Measurements from ENCODE around the gene PDE6G. TPM values are rescaled to one million over a fixed set of nuclear protein-coding genes. Genes with fewer than 3 reads are reported as not detected.

PDE6G gene
- total RNA-seq, 1 donor from 2014 or later = 26.3 TPM

DNA sequence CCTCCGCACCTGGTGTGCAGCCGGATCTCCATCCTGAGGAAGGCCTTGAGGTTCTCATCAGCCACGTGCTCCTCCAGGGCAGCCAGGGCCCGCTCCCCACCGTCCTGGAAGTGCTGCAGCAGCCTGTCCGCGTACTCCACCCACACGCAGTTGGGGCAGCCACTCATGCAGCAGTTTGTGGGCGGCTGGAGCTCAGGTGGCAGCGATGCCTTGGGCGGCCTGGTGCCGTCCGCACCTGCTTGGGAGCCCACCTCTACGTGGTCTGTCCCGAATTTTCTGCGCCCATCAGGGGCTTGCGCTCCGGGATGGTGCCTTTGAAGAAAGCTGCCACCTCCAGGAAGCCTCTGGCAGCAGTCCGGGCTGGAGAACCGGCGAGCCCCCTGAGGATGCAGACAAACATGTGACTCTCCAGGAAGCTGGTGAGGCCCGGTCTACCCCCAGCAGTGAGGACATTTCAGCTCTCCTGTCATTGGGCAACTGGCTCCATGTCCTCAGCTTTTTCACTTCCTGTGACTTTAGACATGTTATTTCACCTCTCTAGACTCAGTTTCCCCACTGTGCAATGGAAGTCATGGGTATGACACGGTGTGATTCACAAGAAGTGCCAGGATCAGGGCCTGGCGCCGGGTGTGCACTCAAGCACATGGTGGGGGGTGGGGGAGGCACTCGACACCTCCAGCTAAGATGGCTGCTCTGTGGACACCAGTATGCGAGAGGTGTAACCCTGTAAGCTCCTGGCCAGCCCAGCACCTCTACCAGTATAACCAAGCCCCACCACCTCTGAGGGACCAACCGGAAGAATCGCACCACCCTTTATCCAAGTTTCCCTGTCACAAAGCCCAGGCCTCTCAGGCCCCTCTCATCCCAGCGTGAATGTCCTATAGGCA lies 9.1 kb upstream of the PDE6G start:
- intact Hi-C loops (cut with micrococcal nuclease) = loop anchor here (1.0 kb wide), 4 partner anchors 18 to 47 kb away; partner anchors contain the start of genes ARL16, MRPL12, NPLOC4 and SLC25A10

DNA sequence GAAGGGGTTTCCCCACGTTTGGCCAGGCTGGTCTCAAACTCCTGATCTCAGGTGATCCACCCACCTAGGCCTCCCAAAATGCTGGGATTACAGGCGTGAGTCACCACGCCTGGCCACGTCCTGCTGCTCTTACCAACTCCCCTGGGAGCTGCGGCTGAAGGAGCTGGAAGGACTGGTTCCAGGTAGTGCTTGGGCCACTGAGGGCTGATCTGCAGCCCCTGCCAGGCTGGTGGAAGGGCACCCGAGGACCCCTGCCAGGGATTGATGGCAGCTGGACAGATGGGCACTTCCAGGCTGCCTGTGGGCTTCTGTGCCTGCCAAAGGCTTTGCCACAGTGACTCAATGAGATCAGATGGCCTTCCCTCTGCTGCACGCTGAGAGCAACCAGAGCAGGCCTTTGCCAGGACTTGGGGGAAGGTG lies 7.7 kb upstream of the PDE6G start:
- intact Hi-C loops (cut with micrococcal nuclease) = no loop called here

DNA sequence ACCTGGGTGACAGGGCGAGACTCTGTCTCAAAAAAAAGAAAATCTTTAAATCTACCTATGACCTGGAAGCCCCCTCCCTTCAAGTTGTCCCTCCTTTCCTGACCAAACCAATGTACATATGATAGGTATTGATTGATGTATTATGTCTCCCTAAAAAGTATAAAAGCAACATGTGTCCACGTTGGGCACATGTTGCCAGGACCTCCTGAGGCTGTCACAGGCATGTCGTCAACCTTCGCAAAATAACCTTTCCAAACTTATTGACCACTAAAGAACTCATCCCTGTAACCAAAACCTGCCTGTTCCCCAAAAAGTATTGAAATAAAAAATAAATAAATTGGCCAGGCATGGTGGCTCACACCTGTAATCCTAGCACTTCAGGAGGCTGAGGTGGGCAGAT lies 5.7 kb upstream of the PDE6G start:
- intact Hi-C loops (cut with micrococcal nuclease) = no loop called here

DNA sequence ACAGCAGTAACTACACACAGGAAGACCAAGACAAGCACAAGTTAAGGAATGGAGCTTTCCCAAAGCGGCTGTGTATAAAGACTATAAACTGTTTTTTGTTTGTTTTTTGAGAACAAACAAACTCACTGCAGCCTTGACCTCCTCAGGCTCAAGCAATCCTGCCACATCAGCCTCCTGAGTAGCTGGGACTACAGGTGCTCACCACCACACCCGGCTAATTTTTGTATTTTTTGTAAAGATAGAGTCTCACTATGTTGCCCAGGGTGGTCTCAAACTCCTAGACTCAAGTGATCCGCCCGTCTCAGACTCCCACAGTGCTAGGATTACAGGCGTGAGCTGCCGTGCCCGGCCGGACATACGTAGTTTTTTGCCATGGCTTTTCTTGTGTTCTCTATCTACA lies 4.1 kb upstream of the PDE6G start:
- intact Hi-C loops (cut with micrococcal nuclease) = no loop called here

DNA sequence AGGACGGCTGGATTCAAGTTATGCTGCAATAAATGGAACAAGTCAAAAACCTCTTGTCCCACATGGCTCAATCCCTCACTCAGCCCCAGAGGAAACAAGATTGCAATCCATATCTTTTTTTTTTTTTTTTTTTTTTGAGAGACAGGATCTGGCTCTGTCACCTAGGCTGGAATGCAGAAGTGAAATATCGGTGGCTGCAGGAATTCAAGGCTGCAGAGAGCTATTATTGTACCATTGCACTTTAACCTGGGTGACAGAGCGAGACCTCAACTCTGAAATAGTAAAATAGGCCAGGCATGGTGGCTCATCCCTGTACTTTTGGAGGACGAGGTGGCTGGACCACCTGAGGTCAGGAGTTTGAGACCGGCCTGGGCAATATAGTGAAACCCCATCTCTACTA lies 2.7 kb upstream of the PDE6G start:
- intact Hi-C loops (cut with micrococcal nuclease) = no loop called here

DNA sequence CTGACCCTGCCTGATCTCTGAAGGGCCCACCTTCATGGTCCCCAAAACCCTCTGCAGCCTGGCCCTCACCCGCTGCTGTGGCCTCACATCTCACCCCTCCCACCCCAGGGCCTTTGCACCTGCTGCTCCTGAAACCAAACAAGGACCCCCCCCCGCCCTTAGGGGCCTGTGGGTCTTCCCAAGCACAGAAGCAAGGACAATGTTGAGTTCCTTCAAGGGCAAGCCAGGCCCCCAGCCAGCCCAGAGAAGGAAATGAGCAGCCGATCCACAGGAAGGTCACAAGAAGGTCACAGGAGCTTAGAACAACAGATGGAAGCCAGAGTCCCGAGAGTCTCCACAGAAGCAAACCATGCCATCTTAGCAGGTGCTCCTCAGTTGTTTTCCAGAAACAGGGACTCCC lies 493 bp upstream of the PDE6G start:
- intact Hi-C loops (cut with micrococcal nuclease) = no loop called here

DNA sequence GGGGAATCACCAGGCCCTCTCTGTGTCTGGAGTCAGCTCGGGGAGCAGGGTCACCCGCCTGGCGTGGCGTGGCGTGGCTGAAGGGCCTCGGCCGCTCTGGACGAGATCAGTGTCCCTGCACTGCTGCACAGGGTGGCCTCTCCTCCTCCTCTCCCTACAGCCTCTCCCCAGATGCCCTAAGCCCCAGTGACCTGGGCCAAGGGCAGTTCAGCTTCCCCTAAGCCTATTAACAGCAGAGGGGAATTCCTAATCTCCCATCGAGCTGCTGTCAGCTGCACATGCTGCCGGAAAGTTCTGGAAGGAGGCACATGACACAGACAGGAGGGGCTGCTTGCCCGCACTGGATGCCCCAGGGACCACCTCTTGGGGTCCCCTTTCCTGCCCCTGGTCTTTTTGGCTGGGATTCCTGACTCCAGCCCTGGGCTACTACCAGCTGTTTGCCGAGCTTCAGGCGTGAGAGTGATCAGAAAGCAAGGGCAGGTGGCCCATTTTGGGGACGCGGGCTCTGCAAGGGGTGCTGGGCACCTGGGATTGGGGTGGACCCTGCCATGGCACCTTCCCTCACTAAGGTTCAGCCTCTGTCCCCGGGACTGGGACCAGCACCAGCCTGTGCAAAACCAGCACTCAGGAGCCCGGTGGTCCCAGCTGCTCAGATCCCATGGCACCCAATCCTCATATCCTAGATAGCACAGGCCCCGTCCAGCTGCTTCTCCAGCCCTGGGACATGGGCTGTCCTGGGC lies 794 bp downstream of the PDE6G start:
- intact Hi-C loops (cut with micrococcal nuclease) = no loop called here

DNA sequence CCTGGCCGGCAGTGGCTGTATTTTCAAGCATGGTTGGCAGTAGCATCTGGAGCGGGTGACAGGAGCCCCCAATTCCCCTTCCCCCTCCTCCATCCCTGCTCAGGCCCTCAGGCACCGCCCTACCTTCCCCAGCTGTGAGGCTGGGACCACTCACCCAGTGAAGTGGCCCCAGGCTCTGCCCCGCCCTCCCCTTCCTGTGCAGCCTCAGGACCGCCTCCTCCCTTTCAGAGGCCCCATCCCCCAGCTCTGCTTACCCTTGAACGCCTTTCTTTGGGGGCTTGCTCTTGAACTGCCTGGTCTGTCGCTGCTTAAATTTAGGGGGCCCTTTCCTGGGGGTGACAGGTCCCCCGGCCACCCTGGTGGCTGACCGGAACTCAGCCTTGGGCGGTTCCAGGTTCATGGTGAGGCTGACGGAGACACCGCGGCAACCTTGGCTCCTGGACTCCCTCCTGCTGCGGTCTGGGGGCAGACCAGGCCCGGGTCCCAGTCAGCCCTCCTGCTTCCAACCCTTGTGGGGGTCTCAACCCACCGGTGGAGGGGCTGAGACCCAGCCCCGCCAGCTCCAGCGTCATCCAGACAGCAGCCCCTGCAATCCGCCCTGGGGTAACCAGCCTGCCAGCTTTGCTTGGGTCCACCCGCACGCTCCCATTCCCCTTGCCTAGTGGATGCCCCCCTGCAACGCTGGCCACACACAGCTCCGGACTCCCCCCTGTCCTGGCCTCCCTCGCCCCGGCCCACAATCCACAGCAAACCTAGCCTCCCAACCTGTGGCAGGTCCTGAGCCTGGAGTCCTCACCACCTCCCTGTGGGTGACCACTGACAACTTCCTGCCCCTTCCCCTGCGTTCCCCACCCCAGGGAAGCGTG lies 3.2 kb downstream of the PDE6G start:
- intact Hi-C loops (cut with micrococcal nuclease) = no loop called here

DNA sequence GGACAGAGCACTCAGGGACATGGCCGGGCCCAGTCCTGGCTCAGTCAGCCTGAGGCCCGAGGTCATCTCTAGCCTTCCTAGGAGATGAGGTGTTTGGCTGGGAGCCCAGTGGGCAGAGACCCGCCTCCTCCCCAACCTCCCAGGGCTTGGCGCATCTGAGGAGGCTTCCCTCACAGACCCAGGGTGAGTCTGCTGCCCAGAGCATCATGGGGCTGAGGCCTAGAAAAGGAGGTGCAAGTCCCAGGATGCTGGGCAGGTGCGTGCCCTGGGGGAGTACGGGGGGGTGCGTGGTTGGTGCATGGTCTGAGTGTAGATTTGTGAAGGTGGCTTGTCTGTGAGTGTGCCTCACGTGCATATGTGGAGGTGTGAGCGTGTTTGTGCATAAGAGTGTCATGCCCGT lies 4.7 kb downstream of the PDE6G start:
- intact Hi-C loops (cut with micrococcal nuclease) = no loop called here

DNA sequence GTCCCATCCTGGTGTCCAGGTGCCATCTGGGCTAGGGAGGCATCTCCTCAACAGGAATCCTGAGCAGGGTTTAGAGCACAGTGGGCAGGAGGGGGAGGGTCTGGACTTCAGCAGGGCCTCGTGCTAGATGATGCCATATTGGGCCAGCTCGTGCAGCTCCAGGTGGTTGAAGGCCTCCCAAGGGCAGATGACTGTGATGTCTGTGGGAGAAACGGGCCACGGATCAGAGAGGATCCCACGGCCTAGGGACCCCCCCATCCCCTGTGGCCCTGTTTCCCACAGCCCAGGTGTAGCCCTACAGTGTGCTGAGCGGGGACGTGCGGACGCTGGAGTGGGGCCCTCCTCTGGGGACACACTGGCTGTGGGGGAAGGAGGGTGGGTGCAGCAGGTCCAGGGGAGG lies 5.4 kb downstream of the PDE6G start:
- intact Hi-C loops (cut with micrococcal nuclease) = no loop called here

DNA sequence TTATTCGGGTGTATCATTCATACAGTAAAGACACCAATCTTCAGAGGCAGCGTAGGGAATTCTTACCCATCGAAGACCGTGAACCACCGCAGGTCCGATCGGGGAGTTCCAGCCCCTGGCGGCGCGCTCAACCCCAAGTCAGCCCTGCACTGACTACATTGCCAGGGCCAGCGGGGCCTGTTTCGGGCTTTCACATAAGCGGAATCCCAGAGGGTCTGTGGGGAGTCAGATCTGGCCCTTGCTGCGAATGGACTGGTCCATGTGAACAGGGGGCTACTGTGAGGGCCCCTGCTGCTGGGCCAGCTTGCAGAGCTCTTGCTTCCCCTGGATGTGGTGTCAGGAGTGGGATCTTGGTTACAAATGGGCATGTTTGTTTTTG lies 7.6 kb downstream of the PDE6G start:
- intact Hi-C loops (cut with micrococcal nuclease) = no loop called here

DNA sequence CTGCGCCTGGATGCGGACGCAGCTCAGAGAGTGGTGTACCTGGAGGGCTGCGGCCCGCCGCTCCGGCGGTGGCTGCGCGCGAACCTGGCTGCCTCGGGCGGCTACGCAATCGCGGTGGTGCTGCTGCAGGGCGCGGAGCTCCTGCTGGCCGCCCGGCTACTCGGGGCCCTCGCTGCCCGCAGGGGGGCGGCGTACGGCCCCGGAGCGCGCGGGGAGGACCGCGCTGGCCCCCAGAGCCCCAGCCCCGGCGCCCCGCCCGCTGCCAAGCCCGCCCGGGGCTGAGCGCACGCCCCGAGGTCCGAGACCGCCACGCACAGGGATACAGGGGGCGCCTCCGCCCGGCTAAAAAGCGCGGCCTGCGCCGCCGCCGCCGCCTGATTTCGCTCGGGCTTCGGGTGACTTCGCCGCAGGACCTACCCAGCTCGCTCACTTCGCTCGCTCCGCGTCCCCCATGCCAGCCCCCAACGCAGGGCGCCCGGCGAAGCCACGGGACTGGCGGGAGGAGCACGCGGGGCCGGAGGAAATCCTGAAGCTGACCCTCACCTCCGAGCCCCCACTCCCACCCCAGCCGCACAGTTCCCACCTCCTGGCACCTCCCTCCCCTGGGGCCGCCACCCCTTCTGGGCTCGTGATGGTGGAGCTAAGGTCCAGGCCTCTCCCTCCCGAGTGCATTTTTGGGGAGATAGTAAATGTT lies 8.2 kb downstream of the PDE6G start:
- intact Hi-C loops (cut with micrococcal nuclease) = no loop called here

DNA sequence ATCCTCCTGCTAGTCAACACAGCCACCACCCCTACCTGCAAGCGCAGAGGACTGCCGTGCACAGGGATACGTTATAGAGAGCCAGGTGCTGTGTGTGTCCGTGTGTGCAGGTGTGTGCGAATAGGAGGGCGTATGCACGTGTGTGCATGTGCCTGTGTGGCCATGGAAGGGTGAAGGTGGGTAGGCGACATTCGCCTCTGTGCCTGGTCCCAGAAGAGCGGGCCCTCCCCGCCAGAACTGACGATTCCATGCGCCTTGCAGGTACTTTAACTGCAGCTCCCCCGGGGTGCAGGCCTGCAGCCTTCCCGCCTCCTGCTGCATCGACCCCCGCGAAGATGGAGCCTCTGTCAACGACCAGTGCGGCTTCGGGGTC lies 8.7 kb downstream of the PDE6G start:
- intact Hi-C loops (cut with micrococcal nuclease) = no loop called here

DNA sequence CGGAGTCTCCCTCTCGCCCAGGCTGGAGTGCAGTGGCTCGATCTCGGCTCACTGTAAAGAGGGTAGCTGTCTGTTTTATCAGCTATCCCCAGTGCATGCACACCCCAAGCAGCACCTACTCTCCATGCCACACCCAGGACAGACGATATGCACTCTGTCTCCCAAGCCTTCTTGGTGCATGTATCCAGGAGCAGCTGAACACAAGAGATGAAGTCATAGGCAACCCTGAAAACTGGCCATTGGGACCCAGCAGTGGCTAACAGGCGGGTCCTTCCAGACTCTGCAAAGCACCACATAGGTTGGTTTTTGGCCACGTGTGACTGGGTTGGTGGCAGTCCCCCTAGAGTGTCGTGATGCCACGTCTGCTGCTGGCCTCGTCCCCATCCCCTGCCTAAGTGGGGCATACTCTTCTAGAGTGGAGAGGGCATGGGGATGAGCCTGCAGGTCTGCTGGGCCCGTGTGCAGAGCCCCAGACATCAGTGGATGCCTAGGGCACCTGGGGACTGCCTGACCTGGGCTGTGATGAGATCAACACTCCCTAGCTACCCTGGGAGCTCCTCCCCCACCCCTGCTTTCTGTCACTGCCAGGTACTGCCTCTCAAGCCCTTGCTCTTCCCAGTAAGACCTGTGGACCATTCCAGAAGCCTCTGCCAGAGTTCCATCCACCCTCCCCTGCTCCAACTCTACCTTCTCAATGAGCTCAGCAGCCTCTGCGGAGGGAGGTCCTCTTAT lies 9.3 kb downstream of the PDE6G start:
- intact Hi-C loops (cut with micrococcal nuclease) = no loop called here

DNA sequence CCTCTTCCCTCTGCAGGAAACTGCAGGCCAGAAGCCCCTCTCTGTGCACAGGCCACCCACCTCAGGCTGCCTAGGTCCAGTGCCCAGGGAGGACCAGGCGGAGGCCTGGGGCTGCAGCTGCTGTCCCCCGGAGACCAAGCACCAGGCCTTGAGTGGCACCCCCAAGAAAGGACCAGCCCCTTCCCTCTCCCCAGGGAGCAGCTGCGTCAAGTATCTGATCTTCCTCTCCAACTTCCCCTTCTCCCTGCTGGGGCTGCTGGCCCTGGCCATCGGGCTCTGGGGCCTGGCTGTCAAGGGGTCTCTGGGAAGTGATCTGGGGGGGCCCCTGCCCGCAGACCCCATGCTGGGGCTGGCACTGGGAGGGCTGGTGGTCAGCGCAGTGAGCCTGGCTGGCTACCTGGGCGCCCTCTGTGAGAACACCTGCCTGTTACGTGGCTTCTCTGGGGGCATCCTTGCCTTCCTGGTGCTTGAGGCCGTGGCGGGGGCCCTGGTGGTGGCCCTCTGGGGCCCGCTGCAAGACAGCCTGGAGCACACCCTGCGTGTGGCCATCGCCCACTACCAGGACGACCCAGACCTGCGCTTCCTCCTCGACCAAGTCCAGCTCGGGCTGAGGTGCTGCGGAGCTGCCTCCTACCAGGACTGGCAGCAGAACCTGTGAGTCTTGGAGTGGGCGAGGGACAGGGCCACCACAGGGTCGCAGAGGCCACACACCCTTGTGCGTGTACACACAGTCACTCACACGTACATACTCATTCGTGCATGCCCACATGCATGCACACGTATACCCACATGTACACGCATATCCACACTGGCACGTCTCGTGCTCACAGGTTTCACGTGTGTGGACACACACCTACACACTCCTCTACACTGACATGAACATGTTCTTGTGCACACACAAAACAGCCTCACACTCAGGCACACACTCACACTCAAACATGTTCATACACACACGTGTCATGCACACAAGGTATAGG lies 11.1 kb downstream of the PDE6G start:
- intact Hi-C loops (cut with micrococcal nuclease) = no loop called here

DNA sequence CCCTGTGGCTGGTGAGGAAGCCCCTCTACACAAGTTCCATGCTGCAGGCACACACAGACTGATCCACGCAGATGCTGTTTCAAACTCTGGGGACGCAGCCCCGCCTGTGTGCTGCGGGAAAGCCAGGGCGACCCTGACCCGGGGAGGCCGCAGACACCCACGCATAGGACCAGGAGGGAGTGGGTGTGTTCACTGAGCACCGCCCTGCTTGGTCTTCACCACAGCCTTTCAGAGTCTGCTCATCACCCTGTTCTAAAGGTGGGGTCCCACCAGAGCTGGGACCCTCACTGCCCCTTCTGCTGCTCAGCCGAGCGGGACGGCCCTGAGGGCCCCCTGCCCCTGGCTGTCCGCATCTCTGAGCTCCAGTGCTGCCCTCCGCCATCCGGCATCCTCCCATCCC lies 11.8 kb downstream of the PDE6G start:
- intact Hi-C loops (cut with micrococcal nuclease) = no loop called here

DNA sequence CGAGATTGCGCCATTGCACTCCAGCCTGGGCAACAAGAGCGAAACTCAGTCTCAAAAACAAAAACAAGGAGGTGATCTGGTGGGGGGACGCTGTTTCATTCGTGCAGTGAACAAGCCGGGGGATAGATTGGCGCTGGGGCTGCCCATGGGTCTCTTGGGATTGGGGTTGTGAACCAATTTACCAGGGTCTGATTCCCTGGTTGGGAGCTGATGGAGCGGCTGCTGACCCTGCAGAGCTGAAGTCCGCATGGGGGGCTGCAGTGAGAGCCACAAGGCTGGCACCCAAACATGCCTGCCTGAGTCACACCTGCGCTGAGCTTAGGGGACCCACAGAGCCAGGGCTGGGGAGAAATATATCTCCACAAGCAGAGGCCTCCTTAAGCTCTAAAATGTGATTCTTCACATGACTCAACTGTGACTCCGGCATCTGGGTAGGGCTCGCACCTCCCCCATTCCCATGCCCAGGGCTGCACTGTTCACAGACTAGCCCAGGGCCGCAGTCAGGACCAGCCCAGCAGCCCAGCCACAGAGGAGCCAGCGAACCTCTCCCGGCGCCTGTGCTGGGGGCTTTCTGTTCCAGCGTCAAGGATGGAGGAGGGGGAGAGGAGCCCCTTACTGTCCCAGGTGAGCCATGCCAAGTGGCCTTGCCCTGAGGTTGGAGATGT lies 14.4 kb downstream of the PDE6G start:
- intact Hi-C loops (cut with micrococcal nuclease) = no loop called here

DNA sequence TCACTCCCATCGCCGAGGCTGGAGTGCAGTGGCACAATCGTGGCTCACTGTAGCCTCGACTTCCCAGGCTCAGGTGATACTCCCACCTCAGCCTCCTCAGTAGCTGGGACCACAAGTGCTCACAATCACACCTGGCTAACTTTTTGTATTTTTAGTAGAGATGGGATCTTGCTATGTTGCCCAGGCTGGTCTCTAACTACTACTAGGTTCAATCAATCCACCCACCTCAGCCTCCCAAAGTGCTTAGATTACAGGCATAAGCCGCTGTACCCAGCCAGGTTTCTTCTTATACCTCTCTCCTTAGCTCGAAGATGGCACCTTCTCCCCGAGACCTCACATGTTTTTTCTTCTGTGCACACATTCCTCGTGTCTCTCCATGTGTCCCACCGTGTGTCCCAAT lies 16.3 kb downstream of the PDE6G start:
- intact Hi-C loops (cut with micrococcal nuclease) = no loop called here

DNA sequence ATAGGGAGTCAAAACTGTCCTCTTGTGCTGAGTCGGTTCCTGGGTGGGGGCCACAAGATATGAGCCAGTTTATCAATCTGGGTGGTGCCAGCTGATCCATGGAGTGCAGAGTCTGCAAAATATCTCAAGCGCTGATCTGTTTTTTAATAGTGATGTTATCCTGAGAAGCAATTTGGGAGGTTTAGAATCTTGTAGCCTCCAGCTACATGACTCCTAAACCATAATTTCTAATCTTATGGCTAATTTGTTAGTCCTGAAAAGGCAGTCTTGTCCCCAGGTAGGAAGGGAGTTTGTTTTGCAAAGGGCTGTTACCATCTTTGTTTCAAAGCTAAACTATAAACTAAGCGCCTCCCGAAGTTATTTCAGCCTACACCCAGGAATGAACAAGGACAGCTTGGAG lies 17.7 kb downstream of the PDE6G start:
- intact Hi-C loops (cut with micrococcal nuclease) = no loop called here
